WTC11 (cell line): ENCODE results near the gene DTNB. TPM values are rescaled to one million over a fixed set of nuclear protein-coding genes. Genes with fewer than 3 reads are reported as not detected.

Experiments
- ATAC-seq: fragments of 200-7000 bp; cut with Tn5 transposase; 2 replicates; pipeline ENCODE4 v1.10.0; 2021; ENCODE audit warnings: mild to moderate bottlenecking, moderate library complexity
- CTCF ChIA-PET: fragments of 300-600 bp; sonication (Branson Sonifier 250); formaldehyde crosslinking; loops from one replicate; lab custom pipeline; 2021; ENCODE audit warnings: antibody characterized with exemption; lab: Charles Lee
- POLR2A ChIA-PET: fragments of 350-600 bp; sonication (Branson Sonifier 250); formaldehyde crosslinking; loops from one replicate; lab custom pipeline; 2021; ENCODE audit warnings: antibody characterized with exemption; lab: Charles Lee
- DNase-seq: peaks from one replicate; pipeline ENCODE4 v3.0.0; 2021; ENCODE audit warnings: low spot score
- H3K27ac Mint-ChIP-seq: 2 replicates; pipeline ENCODE4 v1.8.0; 2021; ENCODE audit warnings: mixed read lengths
- H3K27me3 Mint-ChIP-seq: 2 replicates; pipeline ENCODE4 v1.8.0; 2021; ENCODE audit warnings: low read depth, mild to moderate bottlenecking, moderate library complexity, mixed read lengths
- H3K36me3 Mint-ChIP-seq: 2 replicates; pipeline ENCODE4 v1.8.0; 2021; ENCODE audit warnings: mixed read lengths
- H3K4me1 Mint-ChIP-seq: 2 replicates; pipeline ENCODE4 v1.8.0; 2022; ENCODE audit warnings: mixed read lengths
- H3K4me3 Mint-ChIP-seq: 2 replicates; pipeline ENCODE4 v1.8.0; 2021; ENCODE audit warnings: mild to moderate bottlenecking, moderate library complexity, mixed read lengths
- H3K9me3 Mint-ChIP-seq: 2 replicates; pipeline ENCODE4 v1.8.0; 2021; ENCODE audit warnings: mixed read lengths
- AFF4 ChIP-seq: sonication (generic); formaldehyde crosslinking; IDR thresholded peaks from 2 replicates; pipeline ENCODE4 v1.8.1; 2023; ENCODE audit warnings: mild to moderate bottlenecking, missing genetic modification reagents, borderline replicate concordance
- ATF1 ChIP-seq: sonication (generic); formaldehyde crosslinking; IDR thresholded peaks from 2 replicates; pipeline ENCODE4 v1.8.1; 2023; ENCODE audit warnings: mild to moderate bottlenecking, moderate library complexity, missing genetic modification reagents
- ATF2 ChIP-seq: sonication (generic); formaldehyde crosslinking; IDR thresholded peaks from 2 replicates; pipeline ENCODE4 v1.8.1; 2022; ENCODE audit warnings: low read depth, missing genetic modification reagents, borderline replicate concordance
- CTCF ChIP-seq: fragments of 200-600 bp; IDR thresholded peaks from 2 replicates; pipeline ENCODE4 v1.8.0; 2022; ENCODE audit warnings: antibody characterized with exemption
- ELF4 ChIP-seq: sonication (generic); formaldehyde crosslinking; IDR thresholded peaks from 2 replicates; pipeline ENCODE4 v1.8.1; 2022; ENCODE audit warnings: low read depth, mild to moderate bottlenecking, moderate library complexity, missing genetic modification reagents
- ESRRA ChIP-seq: sonication (generic); formaldehyde crosslinking; IDR thresholded peaks from 2 replicates; pipeline ENCODE4 v1.8.1; 2022; ENCODE audit warnings: mild to moderate bottlenecking, missing genetic modification reagents, borderline replicate concordance
- FOXP4 ChIP-seq: sonication (generic); formaldehyde crosslinking; IDR thresholded peaks from 2 replicates; pipeline ENCODE4 v1.8.0; 2022; ENCODE audit warnings: mild to moderate bottlenecking, missing genetic modification reagents
- MYBL2 ChIP-seq: sonication (generic); formaldehyde crosslinking; IDR thresholded peaks from 2 replicates; pipeline ENCODE4 v1.8.1; 2023; ENCODE audit warnings: mild to moderate bottlenecking, moderate library complexity, missing genetic modification reagents
- NR1H2 ChIP-seq: sonication (generic); formaldehyde crosslinking; IDR thresholded peaks from 2 replicates; pipeline ENCODE4 v1.9.0; 2021; ENCODE audit warnings: mild to moderate bottlenecking, moderate library complexity, missing genetic modification reagents
- OVOL2 ChIP-seq: fragments of 250-450 bp; sonication (Bioruptor Pico); IDR thresholded peaks from 2 replicates; pipeline ENCODE4 v1.9.0; 2021; ENCODE audit warnings: mild to moderate bottlenecking, borderline replicate concordance
- PRDM15 ChIP-seq: sonication (generic); formaldehyde crosslinking; IDR thresholded peaks from 2 replicates; pipeline ENCODE4 v1.8.0; 2022; ENCODE audit warnings: missing genetic modification reagents
- PREB ChIP-seq: sonication (generic); formaldehyde crosslinking; IDR thresholded peaks from 2 replicates; pipeline ENCODE4 v1.8.1; 2022; ENCODE audit warnings: mild to moderate bottlenecking, missing genetic modification reagents, moderate library complexity, borderline replicate concordance
- RELA ChIP-seq: sonication (generic); formaldehyde crosslinking; IDR thresholded peaks from 2 replicates; pipeline ENCODE4 v1.8.1; 2022; ENCODE audit warnings: missing genetic modification reagents, mild to moderate bottlenecking, borderline replicate concordance
- TP53 ChIP-seq: sonication (generic); formaldehyde crosslinking; IDR thresholded peaks from 2 replicates; pipeline ENCODE4 v1.8.1; 2023; ENCODE audit warnings: mild to moderate bottlenecking, missing genetic modification reagents
- USF2 ChIP-seq: sonication (generic); formaldehyde crosslinking; IDR thresholded peaks from 2 replicates; pipeline ENCODE4 v1.8.1; 2023; ENCODE audit warnings: mild to moderate bottlenecking, missing genetic modification reagents, moderate library complexity
- ZBTB43 ChIP-seq: sonication (generic); formaldehyde crosslinking; IDR thresholded peaks from 2 replicates; pipeline ENCODE4 v1.8.1; 2023; ENCODE audit warnings: mild to moderate bottlenecking, missing genetic modification reagents
- ZNF416 ChIP-seq: fragments of 250-450 bp; sonication (Bioruptor Pico); IDR thresholded peaks from 2 replicates; pipeline ENCODE4 v1.9.0; 2021; ENCODE audit warnings: mild to moderate bottlenecking, inconsistent platforms
- total RNA-seq: library from RNA; stranded (reverse); gene quantifications from 3 replicates; pipeline ENCODE4 v1.2.3, GENCODE V29; 2021

Gene DTNB
- total RNA-seq, 1 experiment from 2014 or later = 39.9 TPM

- Mint-ChIP-seq H3K27ac (no peak overlapping the region), H3K27me3 (no peaks in the 10 kb centered on the region), H3K9me3 (peaks cover 8% of the 10 kb centered on the region), H3K36me3 (peaks cover 8% of the 10 kb centered on the region), H3K4me1 (peaks cover 19% of the 10 kb centered on the region), H3K4me3 (no peak overlapping the region)
- ATAC-seq (no peak), DNase-seq (no peak)
- TF ChIP-seq OVOL2 (CRISPR knock-in tag) = no peak
- no peak for TF ChIP-seq ATF2
- TF ChIP-seq PREB (CRISPR knock-in tag) = no peak
- no peak for TF ChIP-seq ZNF416 (CRISPR knock-in tag)
- TF ChIP-seq NR1H2 (CRISPR knock-in tag) = no peak
- TF ChIP-seq ESRRA (CRISPR knock-in tag) = no peak
- TF ChIP-seq FOXP4 = no peak
- no peak for TF ChIP-seq ZBTB43 (CRISPR knock-in tag)
- no peak for TF ChIP-seq RELA (CRISPR knock-in tag)
- no peak for TF ChIP-seq CTCF
- TF ChIP-seq ELF4 (CRISPR knock-in tag) = no peak
- no peak for TF ChIP-seq AFF4 (CRISPR knock-in tag)
- ChIA-PET POLR2A (no interaction called here), CTCF (no interaction called here)
Measured at GRCh38 chr2:25435421-25435820, 238.0 kb downstream of the DTNB start.

GRCh38 chr2:25431604-25432003 is 241.8 kb downstream of the DTNB start:
- Mint-ChIP-seq H3K36me3 (peaks cover 11% of the 10 kb centered on the region), H3K9me3 (peaks cover 8% of the 10 kb centered on the region), H3K27ac (no peak overlapping the region), H3K27me3 (no peaks in the 10 kb centered on the region), H3K4me3 (no peak overlapping the region), H3K4me1 (peaks cover 1% of the 10 kb centered on the region)
- ChIA-PET POLR2A (no interaction called here), CTCF (no interaction called here)
- no peak for DNase-seq
- ATAC-seq = no peak
- TF ChIP-seq MYBL2 (no peak), ESRRA (CRISPR knock-in tag) (no peak), ZNF416 (CRISPR knock-in tag) (no peak), USF2 (CRISPR knock-in tag) (no peak), ATF1 (CRISPR knock-in tag) (no peak), PRDM15 (CRISPR knock-in tag) (no peak), TP53 (CRISPR knock-in tag) (no peak)
